Testis (tissue), 3 donors: Measurements from ENCODE around the gene TRMO. TPM values are rescaled to one million over a fixed set of nuclear protein-coding genes. Genes with fewer than 3 reads are reported as not detected.

Experiments used
- DNase-seq: peaks from one replicate; pipeline ENCODE4 v3.0.0-alpha.2; 2019
- H3K27ac ChIP-seq, 2 donors: fragments of 200-600 bp; sonication (generic); one replicate each; pipeline ENCODE4 v1.5.1; 2019
- H3K27me3 ChIP-seq: fragments of 200-600 bp; sonication (generic); one replicate; pipeline ENCODE4 v1.5.1; 2019
- H3K36me3 ChIP-seq: fragments of 200-600 bp; sonication (generic); one replicate; pipeline ENCODE4 v1.5.1; 2017; ENCODE audit warnings: low read depth; ENCODE audit errors: missing control alignments
- H3K4me1 ChIP-seq: fragments of 200-600 bp; sonication (generic); one replicate; pipeline ENCODE4 v1.5.1; 2019
- H3K4me3 ChIP-seq, 2 donors: fragments of 200-600 bp; sonication (generic); one replicate each; pipeline ENCODE4 v1.5.1; 2017 to 2019
- H3K9me3 ChIP-seq: fragments of 200-600 bp; sonication (generic); one replicate; pipeline ENCODE4 v1.5.1; 2017
- CTCF ChIP-seq, 3 experiments: fragments of 450-650 bp in 2 of 3; fragments of 200-600 bp in 1 of 3; sonication (generic) in 1 of 3; IDR thresholded peaks; one replicate each; pipeline ENCODE4 v1.5.1; 2016 to 2019; ENCODE audit warnings: antibody characterized with exemption in 3 of 3, mild to moderate bottlenecking in 2 of 3, moderate library complexity in 1 of 3
- POLR2A ChIP-seq: fragments of 450-650 bp; IDR thresholded peaks from one replicate; pipeline ENCODE4 v1.6.1; 2017; ENCODE audit warnings: antibody characterized with exemption, mild to moderate bottlenecking, moderate library complexity
- WGBS, 2 donors: methylation state at CpG; one replicate each; pipeline ENCODE4 v1.1.5; 2018; 5-methylcytosine and 5-hydroxymethylcytosine counted together
- intact Hi-C: fragments of 100-400 bp; cut with DNase I; formaldehyde crosslinking; loops from one replicate; pipeline ENCODE4 v1.15.1; 2023; ENCODE audit warnings: low total_unique reads
- polyA plus RNA-seq: library from polyadenylated mRNA; stranded (reverse); fragments of 350-450 nt; fragmentation: Illumina TruSeq; extraction: RNeasy Lipid Tissue Mini Kit (QIAGEN cat#74804); gene quantifications from one replicate; pipeline ENCODE4 v1.2.3, GENCODE V29; 2014; ENCODE audit warnings: low read depth, low replicate concordance; ENCODE audit not compliant: insufficient read depth
- total RNA-seq, 2 donors: library from RNA; depleted of rRNA; stranded (reverse); fragments of >200 nt; gene quantifications; one replicate each; pipeline ENCODE4 v1.2.3, GENCODE V29; 2016

Gene TRMO
- total and polyA plus RNA-seq, 3 donors from 2014 or later: 33.2 to 40.1 (median 37.3) TPM

GRCh38 chr9:97895695-97896332 lies 26.5 kb downstream of the TRMO start:
- Histone ChIP-seq H3K27me3 (no peaks in the 10 kb centered on the region), H3K4me3 (no peak overlapping the region), H3K4me1 (no peaks in the 10 kb centered on the region), H3K36me3 (no peaks in the 10 kb centered on the region), H3K9me3 (no peaks in the 10 kb centered on the region), H3K27ac (no peak overlapping the region)
- TF ChIP-seq POLR2A (no peak), CTCF (IDR thresholded peaks at IDR 0.05) (no peak)
- WGBS, 2 donors: 84 to 85% methylated on average over 6 of the region's 6 CpGs
- intact Hi-C loops: no loop called here
- DNase-seq: no peak

GRCh38 chr9:97895211-97895610 lies 27.1 kb downstream of the TRMO start:
- TF ChIP-seq POLR2A (no peak), CTCF (IDR thresholded peaks at IDR 0.05) (no peak)
- Histone ChIP-seq H3K4me3 (no peak overlapping the region), H3K27ac (no peak overlapping the region), H3K9me3 (no peaks in the 10 kb centered on the region), H3K27me3 (no peaks in the 10 kb centered on the region), H3K4me1 (no peaks in the 10 kb centered on the region), H3K36me3 (no peaks in the 10 kb centered on the region)
- intact Hi-C loops: no loop called here
- no peak for DNase-seq
- 65 to 86% methylated on average over 1 of the region's 1 CpG for WGBS, 2 donors

- H3K27ac ChIP-seq: no peak overlapping the region
- WGBS, 2 donors: 77 to 89% methylated on average over 2 of the region's 2 CpGs
- no peak for DNase-seq
- TF ChIP-seq CTCF (IDR thresholded peaks at IDR 0.05): no peak
- TF ChIP-seq POLR2A: no peak
- no peaks in the 10 kb centered on the region for H3K36me3 ChIP-seq
- H3K4me3 ChIP-seq: no peak overlapping the region
- no peaks in the 10 kb centered on the region for H3K27me3 ChIP-seq
- intact Hi-C loops: no loop called here
- no peaks in the 10 kb centered on the region for H3K9me3 ChIP-seq
- H3K4me1 ChIP-seq: no peaks in the 10 kb centered on the region
These were observed 29.9 kb downstream of the TRMO start for GRCh38 chr9:97892421-97892820.

GRCh38 chr9:97891736-97892135 lies 30.6 kb downstream of the TRMO start:
- no peaks in the 10 kb centered on the region for H3K4me1 ChIP-seq
- H3K9me3 ChIP-seq: no peaks in the 10 kb centered on the region
- H3K27me3 ChIP-seq: no peaks in the 10 kb centered on the region
- H3K36me3 ChIP-seq: no peaks in the 10 kb centered on the region
- TF ChIP-seq CTCF (IDR thresholded peaks at IDR 0.05) (no peak), POLR2A (no peak)
- DNase-seq: no peak
- no peak overlapping the region for H3K27ac ChIP-seq
- intact Hi-C loops: no loop called here
- 84 to 89% methylated on average over 5 of the region's 5 CpGs for WGBS, 2 donors
- H3K4me3 ChIP-seq: no peak overlapping the region
